Esophagus muscularis mucosa (tissue), 4 donors: ENCODE data around the gene MBD3. TPM values are rescaled to one million over a fixed set of nuclear protein-coding genes. Genes with fewer than 3 reads are reported as not detected.

ENCODE experiments used
- DNase-seq: peaks from one replicate; pipeline ENCODE4 v3.0.0-alpha.2; 2017; ENCODE audit errors: extremely low spot score
- H3K27ac ChIP-seq, 4 donors: fragments of 200-600 bp; sonication (generic); replicated peaks in 1 of 4; 1 replicate in 3 of 4; 2 replicates in 1 of 4; pipeline ENCODE4 v1.5.1; 2016 to 2019; ENCODE audit warnings: mild to moderate bottlenecking in 1 of 4
- H3K27me3 ChIP-seq, 4 donors: fragments of 200-600 bp; sonication (generic); one replicate each; pipeline versions ENCODE4 v1.5.1 to v1.6.0; 2016 to 2019
- H3K36me3 ChIP-seq, 4 donors: fragments of 200-600 bp; sonication (generic); one replicate each; pipeline ENCODE4 v1.5.1; 2016 to 2019
- H3K4me1 ChIP-seq, 4 donors: fragments of 200-600 bp; sonication (generic); one replicate each; pipeline ENCODE4 v1.5.1; 2016 to 2019
- H3K4me3 ChIP-seq, 4 donors: fragments of 200-600 bp; sonication (generic); 1 replicate in 2 of 4; 2 replicates in 2 of 4; pipeline ENCODE4 v1.5.1; 2016 to 2019; ENCODE audit warnings: mild to moderate bottlenecking in 4 of 4, moderate library complexity in 1 of 4
- H3K9me3 ChIP-seq, 4 donors: fragments of 200-600 bp; sonication (generic); 1 replicate in 3 of 4; 2 replicates in 1 of 4; pipeline ENCODE4 v1.5.1; 2016 to 2019
- CTCF ChIP-seq, 3 experiments: fragments of 200-600 bp in 2 of 3; fragments of 450-650 bp in 1 of 3; sonication (generic) in 2 of 3; IDR thresholded peaks; one replicate each; pipeline ENCODE4 v1.5.1; 2017 to 2019; ENCODE audit warnings: antibody characterized with exemption in 3 of 3, mild to moderate bottlenecking in 2 of 3, moderate library complexity in 1 of 3
- EP300 ChIP-seq: sonication (generic); formaldehyde crosslinking; IDR thresholded peaks from one replicate; pipeline ENCODE4 v1.6.1; 2017; ENCODE audit warnings: antibody characterized with exemption
- POLR2A ChIP-seq: fragments of 450-650 bp; IDR thresholded peaks from one replicate; pipeline ENCODE4 v1.6.1; 2017; ENCODE audit warnings: antibody characterized with exemption, moderate library complexity, mild to moderate bottlenecking, low read depth
- POLR2AphosphoS5 ChIP-seq, 2 donors: sonication (generic); formaldehyde crosslinking; IDR thresholded peaks; one replicate each; pipeline ENCODE4 v1.6.1; 2017; ENCODE audit warnings: antibody characterized with exemption in 2 of 2
- WGBS: methylation state at CpG from one replicate; pipeline ENCODE4 v1.1.5; 2018; 5-methylcytosine and 5-hydroxymethylcytosine counted together
- intact Hi-C: fragments of 100-400 bp; cut with DNase I; formaldehyde crosslinking; loops from one replicate; pipeline ENCODE4 v1.15.1; 2023
- total RNA-seq, 4 donors: library from RNA; depleted of rRNA; stranded (reverse); fragments of >200 nt; gene quantifications; one replicate each; pipeline versions ENCODE4 v1.1.0 to v1.2.1, GENCODE V29; 2016

MBD3 gene
- total RNA-seq, 4 donors from 2014 or later: 81.8 to 152 (median 114) TPM

GRCh38 chr19:1577929-1578618 is 14.6 kb downstream of the MBD3 start:
- H3K27ac ChIP-seq: peak overlapping the region in 2 of 4 donors; percentile 4 to 13
- intact Hi-C loops: no loop called here

GRCh38 chr19:1577090-1577928 is 15.4 kb downstream of the MBD3 start:
- TF ChIP-seq CTCF (IDR thresholded peaks at IDR 0.05) (no peak), POLR2AphosphoS5 (IDR thresholded peaks at IDR 0.05) (no peak), POLR2A (no peak), EP300 (no peak)
- Histone ChIP-seq H3K4me1 (peaks cover 0 to 10% (median 0%) of the 10 kb centered on the region in 4 donors), H3K27me3 (no peaks in the 10 kb centered on the region), H3K36me3 (peaks cover 34 to 62% (median 61%) of the 10 kb centered on the region in 4 donors), H3K9me3 (no peaks in the 10 kb centered on the region), H3K4me3 (no peak overlapping the region), H3K27ac (peak overlapping the region in 2 of 4 donors; percentile 13 to 18)
- intact Hi-C loops: no loop called here
- DNase-seq: no peak
- 79% methylated on average over 14 of the region's 41 CpGs for WGBS

More at GRCh38 chr19:1577929-1578618, 14.6 kb downstream of the MBD3 start:
- peaks cover 41 to 70% (median 68%) of the 10 kb centered on the region in 4 donors for H3K36me3 ChIP-seq
- DNase-seq: no peak
- H3K9me3 ChIP-seq: no peaks in the 10 kb centered on the region
- peaks cover 0 to 10% (median 0%) of the 10 kb centered on the region in 4 donors for H3K4me1 ChIP-seq
- H3K4me3 ChIP-seq: no peak overlapping the region
- H3K27me3 ChIP-seq: no peaks in the 10 kb centered on the region
- WGBS: 86% methylated on average over 36 of the region's 49 CpGs
- TF ChIP-seq EP300: no peak
- no peak for TF ChIP-seq POLR2AphosphoS5 (IDR thresholded peaks at IDR 0.05)
- no peak for TF ChIP-seq CTCF (IDR thresholded peaks at IDR 0.05)
- TF ChIP-seq POLR2A: no peak

GRCh38 chr19:1576242-1577089 is 16.2 kb downstream of the MBD3 start:
- intact Hi-C loops: no loop called here
- no peak for TF ChIP-seq CTCF (IDR thresholded peaks at IDR 0.05)
- no peak for TF ChIP-seq POLR2A
- TF ChIP-seq EP300: no peak
- TF ChIP-seq POLR2AphosphoS5 (IDR thresholded peaks at IDR 0.05): no peak
- Histone ChIP-seq H3K9me3 (no peaks in the 10 kb centered on the region), H3K27ac (peak overlapping the region in 1 of 4 donors; percentile 18), H3K4me1 (peaks cover 0 to 10% (median 0%) of the 10 kb centered on the region in 4 donors), H3K36me3 (peaks cover 27 to 54% (median 52%) of the 10 kb centered on the region in 4 donors), H3K4me3 (no peak overlapping the region), H3K27me3 (no peaks in the 10 kb centered on the region)
- no peak for DNase-seq
- 88% methylated on average over 21 of the region's 30 CpGs for WGBS

- no peaks in the 10 kb centered on the region for H3K9me3 ChIP-seq
- H3K36me3 ChIP-seq: peaks cover 18 to 45% (median 43%) of the 10 kb centered on the region in 4 donors
- no peaks in the 10 kb centered on the region for H3K27me3 ChIP-seq
- H3K4me3 ChIP-seq: no peak overlapping the region
- peaks cover 0 to 10% (median 0%) of the 10 kb centered on the region in 4 donors for H3K4me1 ChIP-seq
- WGBS: 87% methylated on average over 15 of the region's 22 CpGs
- intact Hi-C loops: no loop called here
- DNase-seq: no peak
- no peak for TF ChIP-seq CTCF (IDR thresholded peaks at IDR 0.05)
- TF ChIP-seq POLR2A: no peak
- TF ChIP-seq EP300: no peak
- no peak for TF ChIP-seq POLR2AphosphoS5 (IDR thresholded peaks at IDR 0.05)
- no peak overlapping the region for H3K27ac ChIP-seq
These were observed 17.1 kb downstream of the MBD3 start for GRCh38 chr19:1575323-1576241.
